ENCODE data around the gene SHH.

SHH gene

DNA sequence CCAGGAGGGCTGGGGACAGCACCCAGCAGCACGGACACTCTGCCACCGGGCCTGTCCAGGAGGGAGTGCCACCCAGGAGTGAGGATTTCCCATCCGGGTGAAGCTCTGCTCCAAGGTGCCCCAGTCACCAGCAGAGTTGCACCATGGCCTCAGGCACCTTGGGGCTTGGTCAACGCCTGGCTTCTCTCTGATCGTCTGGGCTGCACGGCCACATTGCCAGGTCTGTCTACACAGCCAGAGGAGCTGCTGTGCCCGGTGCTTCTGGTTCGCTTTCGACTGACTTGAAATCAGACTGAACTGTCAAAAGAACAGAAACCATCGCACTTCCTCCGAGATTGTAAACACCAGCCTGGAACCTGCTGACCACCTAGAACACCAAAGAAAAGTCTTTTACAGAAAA lies 12.0 kb downstream of the SHH start (continued):
- no peak for TF ChIP-seq ZNF701 (tag by site-specific recombination; IDR thresholded peaks at IDR 0.05)
- TF ChIP-seq, protein P1, sequence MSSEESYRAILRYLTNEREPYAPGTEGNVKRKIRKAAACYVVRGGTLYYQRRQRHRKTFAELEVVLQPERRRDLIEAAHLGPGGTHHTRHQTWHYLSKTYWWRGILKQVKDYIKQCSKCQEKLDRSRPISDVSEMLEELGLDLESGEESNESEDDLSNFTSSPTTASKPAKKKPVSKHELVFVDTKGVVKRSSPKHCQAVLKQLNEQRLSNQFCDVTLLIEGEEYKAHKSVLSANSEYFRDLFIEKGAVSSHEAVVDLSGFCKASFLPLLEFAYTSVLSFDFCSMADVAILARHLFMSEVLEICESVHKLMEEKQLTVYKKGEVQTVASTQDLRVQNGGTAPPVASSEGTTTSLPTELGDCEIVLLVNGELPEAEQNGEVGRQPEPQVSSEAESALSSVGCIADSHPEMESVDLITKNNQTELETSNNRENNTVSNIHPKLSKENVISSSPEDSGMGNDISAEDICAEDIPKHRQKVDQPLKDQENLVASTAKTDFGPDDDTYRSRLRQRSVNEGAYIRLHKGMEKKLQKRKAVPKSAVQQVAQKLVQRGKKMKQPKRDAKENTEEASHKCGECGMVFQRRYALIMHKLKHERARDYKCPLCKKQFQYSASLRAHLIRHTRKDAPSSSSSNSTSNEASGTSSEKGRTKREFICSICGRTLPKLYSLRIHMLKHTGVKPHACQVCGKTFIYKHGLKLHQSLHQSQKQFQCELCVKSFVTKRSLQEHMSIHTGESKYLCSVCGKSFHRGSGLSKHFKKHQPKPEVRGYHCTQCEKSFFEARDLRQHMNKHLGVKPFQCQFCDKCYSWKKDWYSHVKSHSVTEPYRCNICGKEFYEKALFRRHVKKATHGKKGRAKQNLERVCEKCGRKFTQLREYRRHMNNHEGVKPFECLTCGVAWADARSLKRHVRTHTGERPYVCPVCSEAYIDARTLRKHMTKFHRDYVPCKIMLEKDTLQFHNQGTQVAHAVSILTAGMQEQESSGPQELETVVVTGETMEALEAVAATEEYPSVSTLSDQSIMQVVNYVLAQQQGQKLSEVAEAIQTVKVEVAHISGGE (tag by site-specific recombination; conservative IDR thresholded peaks at IDR 0.05; ENCODE audit: low read depth): no peak
- TF ChIP-seq, protein P2, sequence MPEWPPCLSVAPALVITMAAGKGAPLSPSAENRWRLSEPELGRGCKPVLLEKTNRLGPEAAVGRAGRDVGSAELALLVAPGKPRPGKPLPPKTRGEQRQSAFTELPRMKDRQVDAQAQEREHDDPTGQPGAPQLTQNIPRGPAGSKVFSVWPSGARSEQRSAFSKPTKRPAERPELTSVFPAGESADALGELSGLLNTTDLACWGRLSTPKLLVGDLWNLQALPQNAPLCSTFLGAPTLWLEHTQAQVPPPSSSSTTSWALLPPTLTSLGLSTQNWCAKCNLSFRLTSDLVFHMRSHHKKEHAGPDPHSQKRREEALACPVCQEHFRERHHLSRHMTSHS (tag by site-specific recombination; IDR thresholded peaks at IDR 0.05): no peak
- no peak for TF ChIP-seq ZNF211 (tag by site-specific recombination; IDR thresholded peaks at IDR 0.05; ENCODE audit: low read depth)
- no peak for TF ChIP-seq GLIS2 (tag by site-specific recombination; IDR thresholded peaks at IDR 0.05)
- no peak for TF ChIP-seq HOXA7 (CRISPR knock-in tag; IDR thresholded peaks at IDR 0.05; ENCODE audit: borderline replicate concordance)

DNA sequence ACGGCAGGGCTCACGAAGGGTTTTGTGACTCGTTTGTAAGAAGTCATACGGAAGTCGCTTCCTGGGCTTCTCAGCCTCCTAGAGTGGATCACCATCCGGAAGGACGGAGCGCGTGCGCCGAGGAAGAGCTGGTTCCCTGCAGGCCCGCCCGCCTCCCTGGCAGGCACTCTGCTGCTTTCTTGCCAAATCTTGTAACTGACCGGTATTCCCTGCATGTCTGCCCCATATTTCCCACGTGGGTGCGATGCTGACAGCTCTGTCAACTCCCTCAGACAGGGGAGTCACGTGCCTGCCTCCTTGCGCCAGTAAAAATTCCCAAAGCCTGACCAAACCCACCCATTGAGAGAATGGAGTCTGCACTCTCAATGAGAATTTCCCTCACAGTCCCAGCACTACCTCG lies 12.7 kb downstream of the SHH start:
- TF ChIP-seq ZNF677 (tag by site-specific recombination; IDR thresholded peaks at IDR 0.05) (no peak), ZNF248 (tag by site-specific recombination; IDR thresholded peaks at IDR 0.05) (no peak), ZXDB (tag by site-specific recombination; IDR thresholded peaks at IDR 0.05) (no peak), KLF16 (tag by site-specific recombination; IDR thresholded peaks at IDR 0.05) (no peak), ZNF37A (tag by site-specific recombination; IDR thresholded peaks at IDR 0.05) (no peak), ZBTB1 (tag by site-specific recombination; IDR thresholded peaks at IDR 0.05) (no peak), PRDM1 (tag by site-specific recombination; IDR thresholded peaks at IDR 0.05) (no peak), YY2 (tag by site-specific recombination; IDR thresholded peaks at IDR 0.05) (no peak), ZNF561 (tag by site-specific recombination; IDR thresholded peaks at IDR 0.05; ENCODE audit: borderline replicate concordance) (no peak), ZNF292 (tag by site-specific recombination; IDR thresholded peaks at IDR 0.05; ENCODE audit: borderline replicate concordance, low read depth) (no peak), ZNF266 (tag by site-specific recombination; IDR thresholded peaks at IDR 0.05; ENCODE audit: low read depth) (no peak)
- TF ChIP-seq, protein P3, sequence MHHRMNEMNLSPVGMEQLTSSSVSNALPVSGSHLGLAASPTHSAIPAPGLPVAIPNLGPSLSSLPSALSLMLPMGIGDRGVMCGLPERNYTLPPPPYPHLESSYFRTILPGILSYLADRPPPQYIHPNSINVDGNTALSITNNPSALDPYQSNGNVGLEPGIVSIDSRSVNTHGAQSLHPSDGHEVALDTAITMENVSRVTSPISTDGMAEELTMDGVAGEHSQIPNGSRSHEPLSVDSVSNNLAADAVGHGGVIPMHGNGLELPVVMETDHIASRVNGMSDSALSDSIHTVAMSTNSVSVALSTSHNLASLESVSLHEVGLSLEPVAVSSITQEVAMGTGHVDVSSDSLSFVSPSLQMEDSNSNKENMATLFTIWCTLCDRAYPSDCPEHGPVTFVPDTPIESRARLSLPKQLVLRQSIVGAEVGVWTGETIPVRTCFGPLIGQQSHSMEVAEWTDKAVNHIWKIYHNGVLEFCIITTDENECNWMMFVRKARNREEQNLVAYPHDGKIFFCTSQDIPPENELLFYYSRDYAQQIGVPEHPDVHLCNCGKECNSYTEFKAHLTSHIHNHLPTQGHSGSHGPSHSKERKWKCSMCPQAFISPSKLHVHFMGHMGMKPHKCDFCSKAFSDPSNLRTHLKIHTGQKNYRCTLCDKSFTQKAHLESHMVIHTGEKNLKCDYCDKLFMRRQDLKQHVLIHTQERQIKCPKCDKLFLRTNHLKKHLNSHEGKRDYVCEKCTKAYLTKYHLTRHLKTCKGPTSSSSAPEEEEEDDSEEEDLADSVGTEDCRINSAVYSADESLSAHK (tag by site-specific recombination; IDR thresholded peaks at IDR 0.05): no peak
- TF ChIP-seq, protein P4, sequence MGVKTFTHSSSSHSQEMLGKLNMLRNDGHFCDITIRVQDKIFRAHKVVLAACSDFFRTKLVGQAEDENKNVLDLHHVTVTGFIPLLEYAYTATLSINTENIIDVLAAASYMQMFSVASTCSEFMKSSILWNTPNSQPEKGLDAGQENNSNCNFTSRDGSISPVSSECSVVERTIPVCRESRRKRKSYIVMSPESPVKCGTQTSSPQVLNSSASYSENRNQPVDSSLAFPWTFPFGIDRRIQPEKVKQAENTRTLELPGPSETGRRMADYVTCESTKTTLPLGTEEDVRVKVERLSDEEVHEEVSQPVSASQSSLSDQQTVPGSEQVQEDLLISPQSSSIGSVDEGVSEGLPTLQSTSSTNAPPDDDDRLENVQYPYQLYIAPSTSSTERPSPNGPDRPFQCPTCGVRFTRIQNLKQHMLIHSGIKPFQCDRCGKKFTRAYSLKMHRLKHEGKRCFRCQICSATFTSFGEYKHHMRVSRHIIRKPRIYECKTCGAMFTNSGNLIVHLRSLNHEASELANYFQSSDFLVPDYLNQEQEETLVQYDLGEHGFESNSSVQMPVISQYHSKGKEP (tag by site-specific recombination; IDR thresholded peaks at IDR 0.05): no peak
- TF ChIP-seq, protein P5, sequence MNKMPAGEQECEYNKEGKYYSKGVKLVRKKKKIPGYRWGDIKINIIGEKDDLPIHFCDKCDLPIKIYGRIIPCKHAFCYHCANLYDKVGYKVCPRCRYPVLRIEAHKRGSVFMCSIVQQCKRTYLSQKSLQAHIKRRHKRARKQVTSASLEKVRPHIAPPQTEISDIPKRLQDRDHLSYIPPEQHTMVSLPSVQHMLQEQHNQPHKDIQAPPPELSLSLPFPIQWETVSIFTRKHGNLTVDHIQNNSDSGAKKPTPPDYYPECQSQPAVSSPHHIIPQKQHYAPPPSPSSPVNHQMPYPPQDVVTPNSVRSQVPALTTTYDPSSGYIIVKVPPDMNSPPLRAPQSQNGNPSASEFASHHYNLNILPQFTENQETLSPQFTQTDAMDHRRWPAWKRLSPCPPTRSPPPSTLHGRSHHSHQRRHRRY (tag by site-specific recombination; IDR thresholded peaks at IDR 0.05): no peak
- peaks cover 3% of the 10 kb centered on the region; the same call in 1 of the 2 replicates for H3K4me1 ChIP-seq (ENCODE audit: control insufficient read depth, insufficient read depth, low read length)
- H3K27ac ChIP-seq (ENCODE audit: extremely low read depth, low read depth, low read length): no peak overlapping the region
- H3K36me3 ChIP-seq (ENCODE audit: control insufficient read depth in 2 of 2, insufficient read depth in 1 of 2, low read length in 2 of 2): no peaks in the 10 kb centered on the region
- no peaks in the 10 kb centered on the region for H3K9me3 ChIP-seq (ENCODE audit: control insufficient read depth, insufficient read depth, low read depth, low read length)
- ChIA-PET POLR2A (no interaction called here), CTCF (interaction anchor here (0.6 kb wide), 1 partner anchor 22 kb away, joined by 3 read pairs; no protein-coding TSS in a partner anchor)
- no peak overlapping the region for H3K4me3 ChIP-seq (ENCODE audit: low read depth, low read length)
